GM19324 (cell line): ENCODE results near the gene ADORA3.

Experiments
- ATAC-seq: cut with Tn5 transposase; IDR thresholded peaks from one replicate; pipeline ENCODE4 v1.9.1; 2021; ENCODE audit warnings: mild to moderate bottlenecking, moderate library complexity; ENCODE audit not compliant: unreplicated experiment, low FRiP score

Gene ADORA3

GRCh38 chr1:111509997-111510375, 6.6 kb upstream of the ADORA3 start:
- no peak for ATAC-seq

DNA sequence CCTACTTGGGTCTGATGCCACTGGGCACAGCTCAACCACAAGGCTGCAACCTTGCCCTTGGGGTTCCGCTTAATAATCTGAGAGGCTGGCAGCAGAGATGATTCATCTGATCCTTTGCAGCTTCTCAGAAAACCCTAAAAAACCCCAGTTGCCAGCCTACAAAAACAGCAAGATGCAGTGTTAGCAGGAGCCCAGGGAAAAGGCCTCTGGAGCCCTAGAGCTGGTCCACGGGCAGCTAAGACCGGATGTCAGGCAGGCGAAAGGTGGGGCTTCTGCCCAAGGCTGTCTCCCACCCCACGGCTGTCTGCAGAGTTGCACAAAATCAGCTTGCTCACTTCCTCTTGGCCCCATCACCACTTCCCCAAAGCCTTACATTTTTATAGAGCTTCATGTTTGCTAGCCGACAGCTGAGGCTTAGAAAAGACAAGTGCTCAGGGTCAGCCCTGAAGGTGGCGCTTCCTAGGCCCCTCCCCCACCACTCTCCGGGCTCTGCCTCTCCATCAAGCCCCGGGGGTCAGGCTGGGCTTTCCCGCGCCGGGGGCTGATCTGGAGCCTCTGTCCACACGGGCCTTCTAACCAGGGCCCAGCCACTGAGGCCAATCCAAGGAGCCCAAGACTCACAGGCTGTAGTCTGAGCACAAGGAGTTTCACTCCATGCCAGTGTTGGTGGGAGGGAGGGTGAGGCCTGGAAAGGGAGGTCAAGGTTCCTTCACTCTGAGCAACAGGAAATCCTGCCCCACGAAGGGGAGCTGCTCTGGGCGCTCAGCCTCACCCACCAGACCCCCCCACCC, 4.2 kb upstream of the ADORA3 start:
- peak; percentile 55 for ATAC-seq

DNA sequence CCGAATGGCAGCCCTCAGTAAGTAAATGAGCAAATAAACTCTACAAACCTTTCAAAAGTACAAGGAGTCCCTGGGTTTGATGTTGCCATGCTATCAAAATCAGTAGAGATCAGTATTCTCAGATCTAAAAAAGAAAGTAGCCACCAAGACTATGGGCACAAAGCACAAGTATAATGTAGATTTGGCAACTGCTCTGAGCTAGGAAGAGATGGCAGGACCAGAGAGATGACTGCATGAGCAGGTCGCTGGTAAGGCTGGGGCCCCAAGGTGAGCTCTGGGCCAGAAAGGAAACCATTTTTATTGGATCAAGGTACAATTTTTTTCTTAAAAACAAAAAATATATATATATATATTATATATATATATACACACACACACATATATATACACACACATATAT, 3.1 kb upstream of the ADORA3 start:
- ATAC-seq = no peak

GRCh38 chr1:111505641-111506119, 2.2 kb upstream of the ADORA3 start:
- peak; percentile 58 for ATAC-seq

- no peak for ATAC-seq
These were observed 664 bp upstream of the ADORA3 start for GRCh38 chr1:111504097-111504496.

DNA sequence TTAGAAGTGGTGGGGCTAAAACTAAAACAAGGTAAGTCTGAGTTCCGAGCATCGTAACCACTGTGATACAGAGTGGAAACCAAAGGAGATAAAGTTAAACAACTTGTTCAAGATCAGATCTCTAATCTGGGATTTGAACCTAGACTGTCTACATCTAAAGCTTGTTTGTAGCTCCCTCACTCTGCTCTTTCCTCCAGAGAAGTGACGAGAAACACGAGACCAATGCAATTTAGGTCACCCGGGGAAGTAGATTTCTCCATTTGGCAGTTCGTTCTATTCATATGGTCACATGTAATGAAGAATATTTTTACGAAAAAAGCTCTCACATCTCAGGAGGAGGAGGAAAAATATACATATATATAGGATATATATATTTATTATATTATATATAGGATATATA, 1.8 kb downstream of the ADORA3 start:
- no peak for ATAC-seq

GRCh38 chr1:111499026-111499785, 4.2 kb downstream of the ADORA3 start:
- ATAC-seq = no peak

DNA sequence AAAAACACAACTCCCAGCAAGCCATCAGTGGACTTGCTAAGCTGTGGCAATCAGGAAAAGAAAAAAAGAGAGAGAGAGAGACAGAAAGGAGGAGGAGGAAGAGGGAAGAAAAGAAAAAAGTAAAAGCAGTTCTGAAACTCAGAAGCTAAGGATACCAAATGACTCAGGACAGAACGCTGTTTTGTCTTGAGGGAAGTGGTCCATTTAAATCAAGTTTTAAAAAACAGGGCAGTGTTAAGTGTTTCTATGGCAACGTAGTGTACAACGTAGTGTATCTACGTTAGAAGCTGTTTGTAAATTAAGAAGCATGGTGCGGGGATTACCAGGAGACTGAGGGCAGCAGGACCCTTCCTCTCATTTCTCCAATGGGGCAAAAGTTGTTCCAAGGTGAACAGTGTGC, 5.8 kb downstream of the ADORA3 start:
- ATAC-seq = no peak

DNA sequence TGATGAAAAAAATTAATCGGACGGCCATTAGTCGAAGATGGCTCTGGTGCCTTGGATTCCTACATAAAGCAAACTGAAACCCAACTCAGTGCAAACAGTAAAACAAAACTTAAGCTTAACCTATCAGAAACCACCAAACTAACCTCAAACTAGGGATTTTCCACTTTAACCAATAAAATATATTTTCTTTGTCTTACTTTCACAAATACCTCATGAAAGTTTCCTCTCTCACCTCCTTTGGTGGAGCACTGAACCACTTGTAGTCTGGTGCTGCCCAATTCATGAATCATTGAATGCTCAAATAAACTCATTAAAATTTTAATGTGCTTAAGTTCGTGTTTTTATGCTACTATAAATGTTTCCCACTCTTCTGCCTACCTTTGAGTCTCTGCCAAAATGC, 7.0 kb downstream of the ADORA3 start:
- no peak for ATAC-seq

DNA sequence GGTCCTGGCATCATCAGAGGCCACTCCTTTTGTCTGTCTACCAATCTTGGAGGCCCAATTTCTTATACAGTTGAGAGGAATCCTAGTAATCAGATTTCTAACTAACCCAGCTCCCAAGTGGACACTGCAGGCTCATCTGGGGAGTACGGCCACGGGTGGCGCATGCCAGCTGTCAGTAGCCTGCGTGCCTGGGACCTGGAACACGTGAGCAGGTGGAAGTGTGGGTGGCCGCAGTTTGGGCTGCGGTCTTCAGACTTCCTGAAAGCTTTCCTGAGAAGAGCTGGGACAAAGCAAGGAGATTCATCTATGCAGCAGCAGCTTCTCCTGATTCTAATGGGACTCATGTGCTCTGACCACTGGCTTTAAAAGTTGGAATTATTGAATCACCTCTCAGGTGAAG, 12.4 kb downstream of the ADORA3 start:
- ATAC-seq = no peak

- no peak for ATAC-seq
These were observed 13.2 kb downstream of the ADORA3 start for GRCh38 chr1:111490220-111490619.

GRCh38 chr1:111489604-111490003, 13.8 kb downstream of the ADORA3 start:
- no peak for ATAC-seq

DNA sequence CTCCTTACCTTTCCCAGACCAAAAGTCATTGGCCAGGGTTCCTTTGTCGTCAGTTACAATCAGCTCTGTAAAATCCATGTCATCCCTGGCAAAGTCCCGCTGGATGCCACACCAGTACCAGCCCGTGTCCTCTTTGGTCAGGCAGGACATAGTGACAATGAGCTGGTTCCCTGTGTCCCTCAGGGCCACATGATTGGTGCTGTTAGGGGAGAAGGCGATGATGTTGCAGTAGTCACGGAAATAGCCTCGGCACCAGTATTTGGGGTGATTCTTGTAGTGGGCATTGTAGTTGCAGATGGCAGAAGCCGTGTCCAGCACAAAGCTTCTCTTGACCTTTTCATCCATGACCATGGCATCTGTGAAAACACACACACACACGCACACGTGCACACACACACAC, 14.8 kb downstream of the ADORA3 start:
- no peak for ATAC-seq

DNA sequence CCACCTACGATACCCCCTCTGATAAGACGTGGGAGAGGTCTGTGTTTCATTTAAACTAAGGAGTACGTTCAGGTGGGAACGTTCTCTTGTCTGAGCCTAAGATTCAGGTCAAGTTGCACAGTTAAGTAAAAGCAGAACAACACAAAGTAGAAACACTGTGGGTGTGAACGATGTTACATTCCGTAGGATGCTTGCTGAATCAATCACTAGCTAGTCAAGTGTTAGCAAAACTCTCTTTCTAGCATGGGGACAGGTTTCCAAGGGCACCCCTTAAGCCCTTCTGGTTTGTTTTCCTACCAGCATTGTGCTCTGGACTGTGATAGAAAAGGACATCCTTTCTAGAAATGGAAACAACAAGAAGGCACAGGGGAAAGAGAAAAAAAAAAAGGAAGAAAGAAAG, 16.3 kb downstream of the ADORA3 start:
- ATAC-seq = no peak

DNA sequence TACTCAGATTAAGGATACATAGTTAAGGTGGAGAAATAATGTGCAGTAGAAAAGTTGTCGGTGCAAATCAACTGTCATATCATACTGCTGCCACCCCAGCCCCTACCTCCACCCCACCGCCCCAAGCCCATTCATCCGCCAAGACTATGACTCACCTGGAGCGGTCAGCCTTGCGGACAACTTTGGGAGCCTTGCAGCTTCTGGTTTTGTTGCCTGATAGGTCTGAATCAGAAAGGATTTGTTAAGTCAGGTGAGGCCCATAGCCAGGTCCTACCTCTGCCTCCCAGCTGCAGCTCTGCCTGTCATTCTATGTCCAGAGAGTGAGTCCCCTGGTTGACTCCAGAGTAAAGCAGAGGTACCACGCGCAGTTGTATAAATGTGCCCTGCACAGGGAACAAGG, 17.0 kb downstream of the ADORA3 start:
- no peak for ATAC-seq

GRCh38 chr1:111484391-111485026, 18.9 kb downstream of the ADORA3 start:
- ATAC-seq = no peak

GRCh38 chr1:111483876-111484275, 19.6 kb downstream of the ADORA3 start:
- no peak for ATAC-seq

DNA sequence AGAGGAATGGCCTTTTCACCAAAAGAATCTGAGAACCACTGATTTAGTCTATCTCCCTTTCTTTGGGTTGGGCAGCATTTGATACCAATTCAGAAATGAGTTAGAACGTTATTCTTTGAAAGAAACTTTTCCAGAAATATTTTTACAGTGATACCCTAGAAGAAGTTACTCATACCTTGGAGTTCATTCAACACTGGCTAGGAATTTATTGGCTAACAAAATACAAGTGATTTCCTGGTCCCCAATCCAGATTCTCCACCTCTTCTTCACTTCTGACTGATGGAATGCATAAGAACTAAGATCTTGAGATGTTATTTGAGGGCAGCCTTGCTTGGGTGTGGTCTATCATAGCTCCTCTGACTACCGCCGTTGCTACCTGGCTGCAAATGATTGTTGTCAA, 20.3 kb downstream of the ADORA3 start:
- no peak for ATAC-seq

GRCh38 chr1:111481387-111482221, 21.8 kb downstream of the ADORA3 start:
- no peak for ATAC-seq

- ATAC-seq = no peak
These were observed 22.8 kb downstream of the ADORA3 start for GRCh38 chr1:111480674-111481073.
